ENCODE data around the gene MEOX1.

GRCh38 chr17:43636426-43636825, 25.3 kb downstream of the MEOX1 start:
- TF ChIP-seq CTCF (conservative IDR thresholded peaks at IDR 0.05; ENCODE audit: low read depth, low read length) (no peak), EZH2 (IDR thresholded peaks at IDR 0.05; ENCODE audit: low read length, unreplicated experiment) (no peak)

Data from PC-3 (cell line).